Left hindlimb (tissue), 1 donor: ENCODE data around the gene EYA3.

Experiments
- DNase-seq: peaks from one replicate; pipeline ENCODE4 v3.0.0-alpha.2; 2018

Gene EYA3

GRCh38 chr1:27967106-27967883, 121.1 kb downstream of the EYA3 start:
- no peak for DNase-seq

- no peak for DNase-seq
Measured at GRCh38 chr1:27966402-27967105, 121.9 kb downstream of the EYA3 start.

GRCh38 chr1:27963393-27963792, 125.0 kb downstream of the EYA3 start:
- DNase-seq, result no peak

GRCh38 chr1:27961646-27962221, 126.7 kb downstream of the EYA3 start:
- no peak for DNase-seq

- DNase-seq, result no peak
Measured at GRCh38 chr1:27960762-27961645, 127.4 kb downstream of the EYA3 start.

- peak; percentile 87 for DNase-seq
Measured at GRCh38 chr1:27959792-27960603, 128.4 kb downstream of the EYA3 start, which contains the start of gene XKR8. Gene XKR8, plus strand, starts transcription at chr1:27959973. Its CDS starts 97 bp downstream, at chr1:27960070.

GRCh38 chr1:27958513-27958912, 129.9 kb downstream of the EYA3 start:
- DNase-seq, result no peak

GRCh38 chr1:27957655-27958054, 130.8 kb downstream of the EYA3 start:
- DNase-seq, result no peak

- no peak for DNase-seq
Measured at GRCh38 chr1:27956761-27957160, 131.6 kb downstream of the EYA3 start.

- DNase-seq, result no peak
Measured at GRCh38 chr1:27955076-27955475, 133.3 kb downstream of the EYA3 start.

GRCh38 chr1:27954186-27954585, 134.2 kb downstream of the EYA3 start:
- DNase-seq, result no peak

- no peak for DNase-seq
Measured at GRCh38 chr1:27952147-27952546, 136.3 kb downstream of the EYA3 start.

GRCh38 chr1:27951396-27951795, 137.0 kb downstream of the EYA3 start:
- no peak for DNase-seq

- no peak for DNase-seq
Measured at GRCh38 chr1:27949027-27949426, 139.4 kb downstream of the EYA3 start.

- DNase-seq, result no peak
Measured at GRCh38 chr1:27945020-27945419, 143.4 kb downstream of the EYA3 start.

GRCh38 chr1:27941671-27942540, 146.5 kb downstream of the EYA3 start:
- no peak for DNase-seq

- DNase-seq, result no peak
Measured at GRCh38 chr1:27940870-27941560, 147.4 kb downstream of the EYA3 start.

- DNase-seq, result no peak
Measured at GRCh38 chr1:27940297-27940696, 148.1 kb downstream of the EYA3 start.

- no peak for DNase-seq
Measured at GRCh38 chr1:27938488-27938887, 149.9 kb downstream of the EYA3 start.

- DNase-seq, result no peak
Measured at GRCh38 chr1:27937524-27937836, 150.9 kb downstream of the EYA3 start.

- DNase-seq, result no peak
Measured at GRCh38 chr1:27936370-27936769, 152.0 kb downstream of the EYA3 start.
